Heart left ventricle (tissue), 13 donors: ENCODE data around the gene PSMA3.

Source experiments
- CTCF ChIP-seq, 12 donors: fragments of 200-600 bp; sonication (generic) in 4 of 12; IDR thresholded peaks; one replicate each; pipeline versions ENCODE4 v1.5.0 to v1.8.0; 2018 to 2022; ENCODE audit warnings: antibody characterized with exemption in 12 of 12, mild to moderate bottlenecking in 5 of 12
- POLR2A ChIP-seq, 2 donors: fragments of 450-650 bp; IDR thresholded peaks; one replicate each; pipeline ENCODE4 v1.6.1; 2017; ENCODE audit warnings: antibody characterized with exemption in 2 of 2, mild to moderate bottlenecking in 2 of 2, moderate library complexity in 2 of 2
- donor health status: ischemic (EF 13 %, LVEDD 7.1; RV severe dilation, severe dysfunction).
- donor health status: DM: no; HTN: yes; CAD: no.
- donor health status: DM: no; HTN: no; CAD: no.
- donor health status: ischemic (EF 25% LVEDD 6.9; RV normal size, moderate dysfunction).
- donor health status: ischemic (EF 25% LVEDD 5.7; RV mildly dilated, moderate dysfunction).
- donor health status: ischemic (EF 35%, LVEDD 5.7; RV mildly dilated, moderate dysfunction).
- donor health status: nonischemic (EF 11% LVEDD 7.7; RV severe dilation, severe dysfunction).
- donor health status: DM: yes; HTN: yes; CAD: no.
- donor health status: PGD.
- donor health status: ischemic (EF 29% LVEDD 5.4; RV normal size, mild dysfunction).
- donor health status: nonischemic (EF 23%, LVEDD 6.1; RV moderate dilation, normal function).

DNA sequence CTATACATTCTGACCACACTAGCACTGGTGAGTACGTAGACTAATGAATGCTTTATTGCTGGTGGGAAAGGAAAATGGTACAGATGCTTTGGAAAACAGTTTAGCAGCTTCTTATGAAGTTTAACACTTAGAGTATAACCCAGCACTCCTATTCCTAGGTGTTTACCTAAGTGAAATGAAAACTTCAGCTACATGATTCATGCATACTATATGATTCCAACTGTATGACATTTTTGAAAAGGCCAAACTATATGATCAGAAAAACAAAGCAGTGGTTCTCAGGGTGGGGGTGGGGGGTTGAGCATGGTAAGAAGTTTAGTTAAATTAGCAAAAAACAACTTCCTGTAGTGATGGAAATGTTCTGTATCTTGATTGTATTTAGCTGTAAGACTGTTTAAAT is 31.6 kb downstream of the PSMA3 start:
- TF ChIP-seq CTCF (IDR thresholded peaks at IDR 0.05) (no peak), POLR2A (IDR thresholded peaks at IDR 0.05) (no peak)
